Stimulated activated CD8-positive, alpha-beta memory T cell treated with anti-CD3 and anti-CD28 coated beads, Interleukin-12 subunit alpha, Interleukin-12 subunit beta, amount 100 ng/mL, for 1 hour (primary cell): ENCODE results near the gene NRBP1.
A peak's percentile ranks its signal among the peaks of the same experiment; 100 is the strongest.

ENCODE experiments used
- DNase-seq: peaks from one replicate; pipeline ENCODE4 v3.0.0-alpha.2; 2020; ENCODE audit warnings: low read depth

NRBP1 gene

GRCh38 chr2:27428213-27428977 lies at the start of gene NRBP1:
TSS of gene NRBP1 (plus strand) at chr2:27428631. CDS start at chr2:27433274, 4,643 bp downstream.
- DNase-seq, result peak; percentile 86

- DNase-seq, result no peak
These were observed 49.6 kb upstream of the NRBP1 start for GRCh38 chr2:27378809-27379290.

- DNase-seq, result no peak
These were observed 49.0 kb upstream of the NRBP1 start for GRCh38 chr2:27379383-27379835.

DNA sequence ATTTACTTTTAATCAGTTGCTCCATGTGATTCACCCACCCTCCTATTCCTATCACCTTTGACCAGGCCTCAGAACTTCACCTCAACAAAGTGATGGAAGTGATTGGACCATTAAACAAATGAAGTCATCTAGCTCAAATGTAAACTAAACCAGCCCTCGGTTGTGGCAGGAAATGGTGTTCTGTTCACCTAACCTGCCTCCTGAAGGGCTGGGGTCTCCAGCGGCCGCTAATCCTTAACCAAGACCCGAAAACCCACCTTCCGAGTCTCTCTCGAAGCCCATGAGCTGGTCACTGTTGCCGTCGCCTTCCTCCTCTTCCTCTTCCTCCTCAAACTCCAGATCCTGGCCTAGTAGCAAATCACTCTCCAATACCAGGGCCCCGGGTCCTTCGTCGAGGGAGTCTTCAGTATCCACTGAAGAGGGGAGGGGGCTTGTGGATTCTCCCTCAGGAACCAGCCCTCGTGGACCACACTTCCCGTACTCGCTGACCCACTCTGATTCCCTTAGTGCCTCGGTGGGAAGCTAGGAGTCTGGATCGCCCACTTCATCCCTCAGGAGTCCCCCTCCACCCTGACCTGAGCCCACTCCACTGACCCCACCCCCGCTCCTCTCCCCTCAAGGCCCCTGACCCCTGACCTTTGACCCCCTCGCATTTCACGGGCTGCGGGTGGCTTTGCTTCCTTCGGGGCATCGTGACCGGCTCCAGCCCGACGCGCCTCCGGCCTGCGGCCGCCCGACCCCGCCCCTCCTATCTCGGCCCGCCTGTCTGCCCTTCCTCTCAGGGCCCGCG lies 48.4 kb upstream of the NRBP1 start:
- DNase-seq, result peak; percentile 8

- DNase-seq, result peak; percentile 77
These were observed 47.5 kb upstream of the NRBP1 start, which contains the start of gene ZNF513 for GRCh38 chr2:27380626-27381545. TSS of gene ZNF513 (minus strand) at chr2:27380734. CDS start at chr2:27380526, 208 bp downstream.

DNA sequence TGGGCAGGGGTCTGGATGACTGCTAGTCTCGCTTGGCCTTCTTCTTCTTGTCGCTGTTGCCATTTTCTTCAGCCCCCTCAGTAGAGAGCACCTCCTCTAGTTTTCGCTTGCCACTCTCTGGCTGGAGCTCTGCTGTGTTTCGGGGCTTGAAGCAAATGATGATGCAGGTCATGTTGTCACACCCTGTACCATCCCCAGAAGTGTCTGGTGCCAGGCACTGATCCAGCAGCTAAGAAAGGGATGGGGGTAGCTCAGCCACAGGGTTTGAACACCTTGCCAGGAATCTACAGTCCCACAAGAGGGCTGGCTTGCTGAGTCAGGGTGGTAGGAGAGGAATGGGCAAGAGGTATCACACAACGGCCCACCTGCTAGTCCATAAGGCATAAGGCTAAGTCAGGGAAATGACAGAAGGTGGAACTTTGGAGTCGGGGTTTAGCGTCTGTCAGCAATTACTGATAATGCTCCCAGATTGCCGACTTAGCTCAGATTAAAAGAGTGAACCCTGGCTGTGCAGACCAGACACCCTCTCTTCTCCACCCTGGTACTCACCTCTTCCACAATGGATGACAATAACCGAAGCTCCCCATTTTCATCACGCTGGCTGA lies 46.8 kb upstream of the NRBP1 start:
- no peak for DNase-seq

DNA sequence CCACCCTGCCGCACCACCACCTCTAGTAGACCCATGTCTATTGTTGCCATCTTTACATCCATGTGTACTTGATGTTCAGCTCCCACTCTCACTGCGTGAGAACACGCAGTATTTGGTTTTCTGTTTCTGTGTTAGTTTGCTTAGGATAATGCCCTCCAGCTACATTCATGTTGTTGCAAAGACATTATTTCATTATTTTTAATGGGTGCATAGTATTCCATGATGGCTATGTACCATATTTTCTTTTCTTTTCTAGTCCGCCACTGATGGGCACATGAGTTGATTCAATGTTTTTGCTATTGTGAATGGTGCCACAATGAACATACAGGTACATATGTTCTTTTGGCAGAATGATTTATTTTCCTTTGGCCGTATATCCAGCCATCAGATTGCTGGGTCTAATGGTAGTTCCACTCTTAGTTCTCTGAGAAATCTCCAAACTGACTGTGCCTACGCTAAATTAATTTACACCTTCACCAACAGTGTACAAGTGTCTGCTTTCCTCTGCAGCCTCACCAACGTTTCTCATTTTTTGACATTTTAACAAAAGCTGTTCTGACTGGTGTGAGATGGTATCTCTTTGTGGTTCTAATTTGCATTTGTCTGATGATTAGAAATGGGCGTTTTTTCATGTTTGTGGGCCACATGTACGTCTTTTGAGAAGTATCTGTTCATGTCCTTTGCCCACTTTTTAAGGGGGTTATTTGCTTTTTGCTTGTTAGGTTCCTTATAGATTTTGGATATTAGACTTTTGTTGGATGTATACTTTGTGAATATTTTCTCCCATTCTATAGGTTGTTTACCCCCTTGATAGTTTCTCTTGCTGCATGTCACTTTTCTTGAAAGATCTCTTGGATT lies 37.4 kb upstream of the NRBP1 start:
- DNase-seq, result no peak

- no peak for DNase-seq
These were observed 35.2 kb upstream of the NRBP1 start for GRCh38 chr2:27393225-27393624.

DNA sequence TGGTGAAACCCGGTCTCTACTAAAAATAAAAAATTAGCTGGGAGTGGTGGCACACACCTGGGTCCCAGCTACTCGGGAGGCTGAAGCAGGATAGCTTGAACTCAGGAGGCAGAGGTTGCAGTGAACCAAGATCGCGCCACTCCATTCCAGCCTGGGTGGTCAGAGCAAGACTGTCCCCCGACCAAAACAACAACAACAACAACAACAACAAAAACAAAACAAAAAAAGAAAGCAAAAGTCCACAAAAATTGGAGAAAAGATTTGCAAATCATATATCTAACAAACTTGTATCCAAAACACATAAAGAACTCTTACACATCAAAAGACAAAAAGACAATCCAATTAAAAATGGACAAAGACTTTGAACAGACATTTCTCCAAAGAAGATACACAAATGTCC lies 29.5 kb upstream of the NRBP1 start:
- no peak for DNase-seq

GRCh38 chr2:27400348-27401135 lies 27.9 kb upstream of the NRBP1 start:
- DNase-seq, result no peak

DNA sequence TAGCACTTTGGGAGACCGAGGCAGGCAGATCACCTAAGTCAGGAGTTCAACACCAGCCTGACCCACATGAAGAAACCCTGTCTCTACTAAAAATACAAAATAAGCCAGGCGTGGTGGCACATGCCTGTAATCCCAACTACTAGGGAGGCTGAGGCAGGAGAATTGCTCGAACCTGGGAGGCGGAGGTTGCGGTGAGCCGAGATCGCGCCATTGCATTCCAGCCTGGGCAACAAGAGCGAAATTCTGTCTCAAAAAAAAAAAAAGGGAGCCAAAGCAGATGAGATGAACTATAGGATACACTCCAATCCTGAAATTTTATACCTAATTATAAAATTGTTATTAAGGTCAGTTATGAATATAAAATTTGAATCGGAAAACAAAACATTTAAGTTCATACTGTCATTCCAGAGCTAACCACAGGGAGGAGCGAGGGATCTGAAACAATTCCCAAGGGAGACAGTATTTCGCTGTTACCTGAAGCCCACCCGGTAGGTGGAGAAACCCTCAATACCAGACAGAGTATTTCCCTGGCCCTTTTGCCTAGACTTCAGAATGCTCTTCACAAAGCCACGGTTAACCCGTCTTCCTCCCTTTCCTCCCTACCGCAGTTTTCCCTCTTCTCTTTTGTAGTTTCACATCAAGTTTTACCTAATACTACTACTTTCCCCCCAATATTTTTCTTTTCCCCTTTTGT lies 20.5 kb upstream of the NRBP1 start:
- DNase-seq, result no peak

DNA sequence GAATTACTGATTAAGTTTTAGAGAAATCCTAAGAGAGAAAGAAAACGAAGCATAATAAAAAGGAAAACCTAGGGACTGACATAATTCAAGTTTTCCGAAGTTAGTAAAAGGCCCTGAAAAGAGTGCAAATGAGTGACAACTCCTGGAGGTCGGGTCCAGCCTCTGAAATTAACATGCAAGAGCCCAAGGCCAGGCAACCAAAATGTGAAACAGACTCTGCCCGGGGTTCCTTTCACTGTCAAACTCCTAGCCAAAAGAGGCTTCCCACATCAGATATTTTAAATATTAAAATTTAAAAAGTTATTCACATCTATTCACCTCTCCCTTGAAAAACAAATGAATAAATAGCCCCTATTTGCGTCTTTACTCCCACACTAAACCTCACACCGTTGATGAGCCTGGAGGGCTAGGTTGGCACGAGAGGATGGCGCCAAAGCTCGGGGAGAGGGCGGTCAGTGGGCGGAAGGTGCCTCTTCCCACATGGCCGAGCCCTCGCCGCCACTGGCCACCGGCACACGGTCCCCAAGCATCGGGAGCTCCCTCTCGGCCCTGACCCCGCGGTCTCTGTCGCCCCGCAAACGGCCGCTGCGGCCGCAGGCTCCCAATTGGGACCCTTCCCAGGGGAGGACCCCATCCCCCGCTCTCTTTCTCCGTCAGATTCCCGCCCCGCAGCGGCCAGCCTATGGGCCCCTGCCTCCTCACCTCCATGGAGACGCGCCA lies 19.7 kb upstream of the NRBP1 start:
- no peak for DNase-seq

DNA sequence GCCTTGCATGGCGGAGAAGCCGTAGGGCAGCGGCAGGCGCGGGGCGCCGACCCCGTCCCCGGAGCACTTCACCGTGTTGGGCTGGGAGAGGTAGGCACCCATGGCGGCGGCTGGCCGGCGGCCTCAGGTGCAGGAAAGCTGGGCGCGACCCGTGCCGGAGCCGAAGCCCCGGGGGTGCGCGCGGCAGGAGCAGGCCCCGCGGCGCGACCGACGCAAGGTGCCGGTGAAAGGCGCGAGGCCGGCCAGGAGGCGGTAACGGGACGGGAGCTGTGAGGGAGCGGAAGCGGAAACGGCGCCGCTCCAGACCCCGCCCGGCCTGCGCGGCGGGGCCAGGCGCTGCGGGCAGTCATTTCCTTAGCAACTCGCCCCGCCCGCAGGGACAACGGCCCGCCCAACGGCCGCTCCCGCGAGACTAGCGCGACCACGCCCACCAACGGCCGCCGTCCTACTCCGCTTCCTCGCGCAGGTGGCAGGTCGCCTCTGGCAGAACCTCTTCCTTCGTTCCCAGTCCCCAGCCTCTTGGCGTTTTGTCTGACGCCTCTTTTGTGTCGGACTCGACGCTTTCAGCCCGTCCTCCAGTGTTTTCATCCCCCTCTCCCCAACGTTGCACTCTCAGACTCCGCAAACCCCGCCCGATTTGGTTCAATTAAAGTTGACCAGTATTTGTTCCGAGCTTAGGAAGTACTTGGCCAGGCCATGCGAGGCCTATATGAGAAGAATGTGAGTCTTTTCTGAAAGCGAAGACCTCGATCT lies 18.9 kb upstream of the NRBP1 start, which contains the start of gene PPM1G:
Gene PPM1G (minus strand): TSS at position 271 of the 753 bp plus-strand sequence. CDS start 169 bp downstream, at position 102.
- DNase-seq, result peak; percentile 94

DNA sequence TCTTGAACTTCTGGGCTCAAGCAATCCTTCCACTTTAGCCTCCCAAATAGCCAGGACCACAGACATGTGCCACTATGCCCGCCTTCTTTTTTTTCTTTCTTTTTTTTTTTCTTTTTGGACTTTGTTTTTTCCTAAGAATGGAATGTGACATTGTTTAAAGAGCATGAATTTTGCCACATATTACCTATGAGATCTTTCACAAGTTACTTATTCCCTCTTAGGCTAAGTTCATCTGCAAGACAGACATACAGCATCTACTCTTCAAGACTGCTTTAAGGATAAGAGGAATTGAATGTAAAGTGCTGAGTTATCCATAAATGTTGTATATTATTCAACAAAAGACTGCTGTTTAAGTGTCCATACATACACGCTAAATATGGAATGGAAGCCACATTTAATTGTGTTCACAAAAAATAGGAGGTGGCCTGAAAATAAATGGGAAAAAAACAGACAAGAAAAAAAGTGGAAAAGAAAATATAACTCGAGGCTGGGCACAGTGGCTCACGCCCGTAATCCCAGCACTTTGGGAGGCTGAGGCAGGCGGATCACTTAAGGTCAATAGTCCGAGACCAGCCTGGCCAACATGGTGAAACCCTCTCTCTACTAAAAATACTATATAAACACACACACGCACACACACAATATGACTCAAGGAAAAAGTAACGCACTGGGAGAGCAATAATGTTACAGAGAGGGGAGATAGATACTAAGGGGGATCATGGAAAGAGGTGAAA lies 15.8 kb upstream of the NRBP1 start:
- DNase-seq, result no peak

GRCh38 chr2:27416151-27416550 lies 12.3 kb upstream of the NRBP1 start:
- DNase-seq, result no peak

DNA sequence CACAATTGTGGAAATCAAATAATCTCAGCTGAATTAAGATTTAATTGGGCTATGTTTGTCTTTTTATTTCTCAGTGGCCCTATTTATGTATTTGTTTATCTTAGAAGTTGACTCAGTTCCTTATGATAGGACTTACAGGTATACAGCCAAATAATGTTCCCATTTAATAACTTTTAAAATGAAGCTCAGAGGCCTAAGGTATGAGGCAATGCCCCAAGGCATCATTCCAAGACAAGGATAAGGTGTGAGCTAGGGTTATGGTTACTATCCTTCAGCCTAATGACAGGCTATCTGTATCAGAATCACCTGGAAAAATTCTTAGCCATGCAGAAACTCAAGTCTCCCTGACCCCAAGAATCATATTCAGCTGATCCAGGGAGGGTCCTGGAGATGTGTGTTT lies 7.4 kb upstream of the NRBP1 start:
- no peak for DNase-seq
